Panc1 (cell line): ENCODE data around the gene CFAP141. TPM values are rescaled to one million over a fixed set of nuclear protein-coding genes. Genes with fewer than 3 reads are reported as not detected.

Experiments
- ATAC-seq: fragments of 200-7000 bp; cut with Tn5 transposase; 2 replicates; pipeline ENCODE4 v1.9.1; 2020; ENCODE audit warnings: mild to moderate bottlenecking, moderate library complexity
- BruUV-seq: library from RNA; stranded (reverse); fragments of 400-500 nt; replicated peaks from 2 replicates; lab custom pipeline; 2021; lab: Mats Ljungman, UMichigan
- CTCF ChIA-PET: fragments of 300-600 bp; sonication (Branson Sonifier 250); formaldehyde crosslinking; loops from one replicate; lab custom pipeline; 2022; ENCODE audit warnings: antibody characterized with exemption; lab: Charles Lee
- POLR2A ChIA-PET: fragments of 300-600 bp; sonication (Branson Sonifier 250); formaldehyde crosslinking; loops from one replicate; lab custom pipeline; 2022; ENCODE audit warnings: antibody characterized with exemption; lab: Charles Lee
- DNase-seq: peaks from one replicate; pipeline ENCODE4 v3.0.0-alpha.2; 2010; ENCODE audit warnings: low read depth, low spot score
- H3K27ac ChIP-seq: 2 replicates; pipeline ENCODE4 v1.5.1; 2011; ENCODE audit warnings: mild to moderate bottlenecking, low read length, inconsistent platforms
- H3K27me3 ChIP-seq: fragments of 200-500 bp; sonication (Bioruptor generic); 2 replicates; pipeline ENCODE4 v1.6.0; 2014; ENCODE audit warnings: low read length, inconsistent platforms; ENCODE audit not compliant: control insufficient read depth, insufficient read depth
- H3K36me3 ChIP-seq: fragments of 200-500 bp; sonication (Bioruptor generic); 2 replicates; pipeline ENCODE4 v1.5.1; 2014; ENCODE audit warnings: inconsistent platforms, mild to moderate bottlenecking, low read length, moderate library complexity; ENCODE audit not compliant: control insufficient read depth, insufficient read depth
- H3K4me1 ChIP-seq: 2 replicates; pipeline ENCODE4 v1.5.1; 2011; ENCODE audit warnings: inconsistent platforms, mild to moderate bottlenecking, low read length, moderate library complexity; ENCODE audit not compliant: control insufficient read depth, insufficient read depth
- H3K4me3 ChIP-seq, 2 experiments: 2 replicates each; pipeline ENCODE4 v1.5.1; 2011 to 2012; ENCODE audit warnings: low read depth in 2 of 2, low read length in 2 of 2, mild to moderate bottlenecking in 2 of 2, inconsistent platforms in 1 of 2, moderate library complexity in 1 of 2
- H3K9me3 ChIP-seq: fragments of 200-500 bp; sonication (Bioruptor generic); 2 replicates; pipeline ENCODE4 v1.5.1; 2014; ENCODE audit warnings: low read depth, mild to moderate bottlenecking, inconsistent platforms, low read length, moderate library complexity; ENCODE audit not compliant: control insufficient read depth, insufficient read depth
- POLR2AphosphoS5 ChIP-seq: IDR thresholded peaks from 2 replicates; pipeline ENCODE4 v1.6.1; 2012; ENCODE audit warnings: mild to moderate bottlenecking, low read depth, low read length, moderate library complexity
- SIN3A ChIP-seq: IDR thresholded peaks from 2 replicates; pipeline ENCODE4 v1.6.1; 2012; ENCODE audit warnings: low read depth, mild to moderate bottlenecking, low read length, moderate library complexity, borderline replicate concordance; ENCODE audit not compliant: insufficient read depth
- TCF7L2 ChIP-seq: IDR thresholded peaks from 2 replicates; pipeline ENCODE4 v1.6.1; 2011; ENCODE audit warnings: mild to moderate bottlenecking, low read depth, low read length, inconsistent platforms
- in situ Hi-C: cut with HindIII; loops from 2 replicates; pipeline ENCODE4 v1.10.0; 2016; ENCODE audit warnings: low sequenced_read_pairs, low pct_unique_long_range_greater_than_20kb
- intact Hi-C: fragments of 100-400 bp; cut with micrococcal nuclease; formaldehyde crosslinking; loops from one replicate; pipeline ENCODE4 v1.10.0; 2022; ENCODE audit not compliant: unreplicated experiment
- total RNA-seq: library from RNA; stranded (reverse); gene quantifications from one replicate; pipeline ENCODE4 v1.2.1, GENCODE V29; 2021; ENCODE audit not compliant: unreplicated experiment
- TF ChIP-seq, protein P1 (sequence below): fragments of 450-650 bp; IDR thresholded peaks from 2 replicates; pipeline ENCODE4 v1.5.1; 2017; ENCODE audit warnings: mild to moderate bottlenecking
- TF ChIP-seq, protein P2 (sequence below), 2 experiments: IDR thresholded peaks; 2 replicates each; pipeline ENCODE4 v1.6.1; 2011 to 2012; ENCODE audit warnings: low read depth in 2 of 2, control low read depth in 1 of 2, low read length in 1 of 2, mild to moderate bottlenecking in 1 of 2, moderate library complexity in 1 of 2; ENCODE audit not compliant: insufficient read depth in 1 of 2

The CFAP141 gene
- total RNA-seq, 1 experiment from 2014 or later = not detected

DNA sequence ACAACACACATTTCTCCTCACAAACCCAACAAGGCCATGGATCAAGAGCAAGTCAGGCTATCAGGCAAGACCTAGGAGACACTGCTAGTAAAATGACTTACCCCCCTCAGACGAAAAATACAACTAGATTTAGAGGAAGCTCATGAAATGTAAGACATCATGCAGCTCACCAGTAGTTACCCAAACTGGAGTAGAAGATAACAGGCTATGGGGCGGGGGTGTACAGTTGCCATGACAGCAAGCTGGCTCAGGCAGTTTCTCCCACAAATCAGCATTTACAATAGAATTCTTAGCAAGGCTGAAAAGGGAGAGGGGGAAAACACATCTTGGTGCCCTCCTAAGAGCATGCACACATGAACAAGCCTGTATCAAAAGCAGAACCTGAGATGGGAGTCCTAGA, 28.1 kb downstream of the CFAP141 start:
- TF ChIP-seq POLR2AphosphoS5 = no peak
- TF ChIP-seq, protein P1, sequence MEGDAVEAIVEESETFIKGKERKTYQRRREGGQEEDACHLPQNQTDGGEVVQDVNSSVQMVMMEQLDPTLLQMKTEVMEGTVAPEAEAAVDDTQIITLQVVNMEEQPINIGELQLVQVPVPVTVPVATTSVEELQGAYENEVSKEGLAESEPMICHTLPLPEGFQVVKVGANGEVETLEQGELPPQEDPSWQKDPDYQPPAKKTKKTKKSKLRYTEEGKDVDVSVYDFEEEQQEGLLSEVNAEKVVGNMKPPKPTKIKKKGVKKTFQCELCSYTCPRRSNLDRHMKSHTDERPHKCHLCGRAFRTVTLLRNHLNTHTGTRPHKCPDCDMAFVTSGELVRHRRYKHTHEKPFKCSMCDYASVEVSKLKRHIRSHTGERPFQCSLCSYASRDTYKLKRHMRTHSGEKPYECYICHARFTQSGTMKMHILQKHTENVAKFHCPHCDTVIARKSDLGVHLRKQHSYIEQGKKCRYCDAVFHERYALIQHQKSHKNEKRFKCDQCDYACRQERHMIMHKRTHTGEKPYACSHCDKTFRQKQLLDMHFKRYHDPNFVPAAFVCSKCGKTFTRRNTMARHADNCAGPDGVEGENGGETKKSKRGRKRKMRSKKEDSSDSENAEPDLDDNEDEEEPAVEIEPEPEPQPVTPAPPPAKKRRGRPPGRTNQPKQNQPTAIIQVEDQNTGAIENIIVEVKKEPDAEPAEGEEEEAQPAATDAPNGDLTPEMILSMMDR = no peak
- no peak for TF ChIP-seq TCF7L2
- TF ChIP-seq, protein P2, sequence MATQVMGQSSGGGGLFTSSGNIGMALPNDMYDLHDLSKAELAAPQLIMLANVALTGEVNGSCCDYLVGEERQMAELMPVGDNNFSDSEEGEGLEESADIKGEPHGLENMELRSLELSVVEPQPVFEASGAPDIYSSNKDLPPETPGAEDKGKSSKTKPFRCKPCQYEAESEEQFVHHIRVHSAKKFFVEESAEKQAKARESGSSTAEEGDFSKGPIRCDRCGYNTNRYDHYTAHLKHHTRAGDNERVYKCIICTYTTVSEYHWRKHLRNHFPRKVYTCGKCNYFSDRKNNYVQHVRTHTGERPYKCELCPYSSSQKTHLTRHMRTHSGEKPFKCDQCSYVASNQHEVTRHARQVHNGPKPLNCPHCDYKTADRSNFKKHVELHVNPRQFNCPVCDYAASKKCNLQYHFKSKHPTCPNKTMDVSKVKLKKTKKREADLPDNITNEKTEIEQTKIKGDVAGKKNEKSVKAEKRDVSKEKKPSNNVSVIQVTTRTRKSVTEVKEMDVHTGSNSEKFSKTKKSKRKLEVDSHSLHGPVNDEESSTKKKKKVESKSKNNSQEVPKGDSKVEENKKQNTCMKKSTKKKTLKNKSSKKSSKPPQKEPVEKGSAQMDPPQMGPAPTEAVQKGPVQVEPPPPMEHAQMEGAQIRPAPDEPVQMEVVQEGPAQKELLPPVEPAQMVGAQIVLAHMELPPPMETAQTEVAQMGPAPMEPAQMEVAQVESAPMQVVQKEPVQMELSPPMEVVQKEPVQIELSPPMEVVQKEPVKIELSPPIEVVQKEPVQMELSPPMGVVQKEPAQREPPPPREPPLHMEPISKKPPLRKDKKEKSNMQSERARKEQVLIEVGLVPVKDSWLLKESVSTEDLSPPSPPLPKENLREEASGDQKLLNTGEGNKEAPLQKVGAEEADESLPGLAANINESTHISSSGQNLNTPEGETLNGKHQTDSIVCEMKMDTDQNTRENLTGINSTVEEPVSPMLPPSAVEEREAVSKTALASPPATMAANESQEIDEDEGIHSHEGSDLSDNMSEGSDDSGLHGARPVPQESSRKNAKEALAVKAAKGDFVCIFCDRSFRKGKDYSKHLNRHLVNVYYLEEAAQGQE (IDR thresholded peaks at IDR 0.05; ENCODE audit: insufficient read depth in 1 of 2, low read depth in 2 of 2, low read length in 1 of 2) = no peak
- ATAC-seq (no peak), DNase-seq (no peak)
- CTCF ChIA-PET = no interaction called here
- in situ Hi-C loops = no loop called here
- H3K4me1 ChIP-seq = peaks cover 35% of the 10 kb centered on the region
- no TSS peak for BruUV-seq
- peaks cover 19% of the 10 kb centered on the region for H3K36me3 ChIP-seq
- no peak overlapping the region for H3K27ac ChIP-seq
- POLR2A ChIA-PET = no interaction called here
- no peaks in the 10 kb centered on the region for H3K9me3 ChIP-seq
- H3K4me3 ChIP-seq = no peak overlapping the region
- intact Hi-C loops = no loop called here
- no peaks in the 10 kb centered on the region for H3K27me3 ChIP-seq

DNA sequence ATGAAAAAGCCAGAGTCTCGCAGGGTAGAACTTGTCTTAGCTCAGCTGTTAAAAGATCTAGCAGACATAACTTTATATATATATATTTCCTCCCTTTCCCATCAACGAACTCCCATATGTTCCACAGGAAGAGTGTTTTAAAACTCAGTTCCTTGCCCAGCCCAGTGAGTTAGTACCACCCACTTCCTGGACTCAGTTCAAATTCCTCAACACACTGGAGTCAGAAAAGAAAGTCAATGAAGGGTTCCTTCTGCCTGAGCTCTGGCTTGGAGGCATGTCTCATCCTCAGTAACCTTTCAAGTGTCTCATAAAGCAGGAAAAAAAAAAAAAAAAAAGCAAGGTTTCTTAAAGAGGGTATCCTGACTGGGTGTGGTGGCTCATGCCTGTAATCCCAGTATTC, 29.8 kb downstream of the CFAP141 start:
- no TSS peak for BruUV-seq
- Histone ChIP-seq H3K9me3 (no peaks in the 10 kb centered on the region), H3K4me1 (peaks cover 34% of the 10 kb centered on the region), H3K27me3 (no peaks in the 10 kb centered on the region), H3K27ac (no peak overlapping the region), H3K4me3 (no peak overlapping the region), H3K36me3 (peaks cover 28% of the 10 kb centered on the region)
- CTCF ChIA-PET = interaction anchor here (0.6 to 0.7 kb wide), 2 partner anchors 30 to 1429 kb away, joined by 3 to 11 read pairs; no protein-coding TSS in a partner anchor
- no peak for TF ChIP-seq SIN3A
- in situ Hi-C loops (no loop called here), intact Hi-C loops (no loop called here)
- DNase-seq (no peak), ATAC-seq (no peak)
- POLR2A ChIA-PET = interaction anchor here (0.6 kb wide), 1 partner anchor 19 kb away, joined by 10 read pairs; no protein-coding TSS in a partner anchor

DNA sequence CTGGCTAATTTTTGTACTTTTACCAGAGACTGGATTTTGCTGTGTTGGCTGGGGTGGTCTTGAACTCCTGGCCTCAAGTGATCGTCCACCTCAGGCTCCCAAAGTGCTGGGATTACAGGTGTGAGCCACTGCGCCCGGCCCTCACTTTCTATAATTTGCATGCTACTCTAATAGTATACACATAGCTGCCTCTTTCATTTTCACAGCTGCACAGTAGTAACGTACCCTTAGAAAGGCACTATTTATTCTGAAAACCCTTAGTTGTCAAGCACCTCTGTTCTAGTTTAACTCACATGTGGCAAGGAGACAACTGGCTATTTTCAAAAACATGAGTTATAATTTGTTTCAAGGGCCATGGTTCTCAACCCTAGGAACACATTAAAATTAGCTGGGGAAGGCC, 31.5 kb downstream of the CFAP141 start:
- TF ChIP-seq SIN3A (no peak), TCF7L2 (no peak), POLR2AphosphoS5 (no peak)
- TF ChIP-seq, protein P1 = no peak
- TF ChIP-seq, protein P2 (IDR thresholded peaks at IDR 0.05; ENCODE audit: insufficient read depth in 1 of 2, low read depth in 2 of 2, low read length in 1 of 2) = no peak
- no TSS peak for BruUV-seq

More for the DNA sequence above, 31.5 kb downstream of the CFAP141 start:
- Histone ChIP-seq H3K27me3 (no peaks in the 10 kb centered on the region), H3K9me3 (no peaks in the 10 kb centered on the region), H3K4me1 (peaks cover 17% of the 10 kb centered on the region), H3K36me3 (peaks cover 40% of the 10 kb centered on the region), H3K27ac (no peak overlapping the region), H3K4me3 (no peak overlapping the region)
- DNase-seq (no peak), ATAC-seq (no peak)
- CTCF ChIA-PET = no interaction called here
- in situ Hi-C loops = no loop called here
- POLR2A ChIA-PET = no interaction called here
- intact Hi-C loops = no loop called here
